Right lobe of liver (tissue), 4 donors: ENCODE results near the gene MBD6.
"Not testable (repeated sequence)": the region's sequence is repeated elsewhere in the genome, so short reads cannot be mapped to it uniquely, and the experiment has no call there.

ENCODE experiments used
- POLR2A ChIP-seq: fragments of 450-650 bp; IDR thresholded peaks from one replicate; pipeline ENCODE4 v1.6.1; 2017; ENCODE audit warnings: antibody characterized with exemption, mild to moderate bottlenecking
- TF ChIP-seq, protein P1 (sequence below), 4 donors: fragments of 200-600 bp in 3 of 4; fragments of 450-650 bp in 1 of 4; IDR thresholded peaks; one replicate each; pipeline versions ENCODE4 v1.5.1 to v1.8.0; 2016 to 2022; ENCODE audit warnings: antibody characterized with exemption in 4 of 4, mild to moderate bottlenecking in 2 of 4
- donor health status: DM: no; HTN: no; CAD: no.
- donor health status: DM: no; HTN: no; CAD: no.
- donor health status: DM: no; HTN: yes; CAD: no.

DNA sequence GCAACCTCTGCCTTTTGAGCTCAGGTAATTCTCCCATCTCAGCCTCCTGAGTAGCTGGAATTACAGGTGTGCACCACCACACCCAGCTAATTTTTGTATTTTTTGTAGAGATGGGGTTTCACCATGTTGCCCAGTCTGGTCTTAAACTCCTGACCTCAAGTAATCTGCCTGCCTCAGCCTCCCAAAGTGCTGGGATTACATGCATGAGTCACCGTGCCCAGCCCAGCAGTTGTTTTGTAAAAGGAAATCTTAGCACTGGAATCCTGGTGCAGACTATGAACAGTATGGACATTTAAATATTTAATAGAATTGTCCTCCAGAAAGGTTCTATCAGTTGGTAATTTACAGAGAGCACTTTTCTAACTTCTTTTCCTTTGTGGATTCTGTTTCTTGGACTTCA, 38.5 kb downstream of the MBD6 start:
- TF ChIP-seq, protein P1, sequence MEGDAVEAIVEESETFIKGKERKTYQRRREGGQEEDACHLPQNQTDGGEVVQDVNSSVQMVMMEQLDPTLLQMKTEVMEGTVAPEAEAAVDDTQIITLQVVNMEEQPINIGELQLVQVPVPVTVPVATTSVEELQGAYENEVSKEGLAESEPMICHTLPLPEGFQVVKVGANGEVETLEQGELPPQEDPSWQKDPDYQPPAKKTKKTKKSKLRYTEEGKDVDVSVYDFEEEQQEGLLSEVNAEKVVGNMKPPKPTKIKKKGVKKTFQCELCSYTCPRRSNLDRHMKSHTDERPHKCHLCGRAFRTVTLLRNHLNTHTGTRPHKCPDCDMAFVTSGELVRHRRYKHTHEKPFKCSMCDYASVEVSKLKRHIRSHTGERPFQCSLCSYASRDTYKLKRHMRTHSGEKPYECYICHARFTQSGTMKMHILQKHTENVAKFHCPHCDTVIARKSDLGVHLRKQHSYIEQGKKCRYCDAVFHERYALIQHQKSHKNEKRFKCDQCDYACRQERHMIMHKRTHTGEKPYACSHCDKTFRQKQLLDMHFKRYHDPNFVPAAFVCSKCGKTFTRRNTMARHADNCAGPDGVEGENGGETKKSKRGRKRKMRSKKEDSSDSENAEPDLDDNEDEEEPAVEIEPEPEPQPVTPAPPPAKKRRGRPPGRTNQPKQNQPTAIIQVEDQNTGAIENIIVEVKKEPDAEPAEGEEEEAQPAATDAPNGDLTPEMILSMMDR (IDR thresholded peaks at IDR 0.05) = not testable (repeated sequence)
- TF ChIP-seq POLR2A = not testable (repeated sequence)
